GM12878 (cell line): ENCODE results near the gene DACH2. TPM values are rescaled to one million over a fixed set of nuclear protein-coding genes. Genes with fewer than 3 reads are reported as not detected.

Experiments used
- ATAC-seq: fragments of 200-7000 bp; cut with Tn5 transposase; 3 replicates; pipeline ENCODE4 v1.9.1; 2020; ENCODE audit warnings: mild to moderate bottlenecking, moderate library complexity
- BruUV-seq: library from RNA; stranded (reverse); fragments of 400-500 nt; replicated peaks from 2 replicates; lab custom pipeline; 2021; lab: Mats Ljungman, UMichigan
- CTCF ChIA-PET: fragments of 300-600 bp; sonication (Branson Sonifier 250); formaldehyde crosslinking; extraction: SDS; loops from one replicate; lab custom pipeline; 2021; ENCODE audit warnings: inconsistent platforms; lab: Yijun Ruan, JAX
- POLR2A ChIA-PET: fragments of 350-600 bp; formaldehyde crosslinking; extraction: SDS; loops from one replicate; lab custom pipeline; 2021; ENCODE audit warnings: inconsistent platforms; lab: Charles Lee
- RAD21 ChIA-PET: fragments of 300-600 bp; sonication (Branson Sonifier 250); formaldehyde crosslinking; loops from one replicate; lab custom pipeline; 2023; ENCODE audit warnings: antibody characterized with exemption; ENCODE audit not compliant: unreplicated experiment; lab: Charles Lee
- SMC1A ChIA-PET: fragments of 300-600 bp; sonication (Branson Sonifier 250); formaldehyde crosslinking; loops from one replicate; lab custom pipeline; 2023; ENCODE audit not compliant: unreplicated experiment, uncharacterized antibody; lab: Charles Lee
- DNase-seq: peaks from one replicate; pipeline ENCODE4 v3.0.0-alpha.2; 2011; ENCODE audit warnings: low read depth, low spot score
- FAIRE-seq: peaks from 3 replicates; lab custom pipeline; 2011; peaks lifted over from hg19 to GRCh38; lab: Jason Lieb, UNC
- H2AFZ ChIP-seq: 2 replicates; pipeline ENCODE4 v1.6.0; 2011; ENCODE audit warnings: low read depth, low read length, control low read depth; ENCODE audit not compliant: control insufficient read depth
- H3K27ac ChIP-seq: 2 replicates; pipeline ENCODE4 v1.5.1; 2011; ENCODE audit warnings: control low read depth; ENCODE audit not compliant: control insufficient read depth, insufficient read depth
- H3K27me3 ChIP-seq, 2 experiments: replicated peaks in 1 of 2; 2 replicates each; pipeline versions ENCODE4 v1.6.0 to v1.6.1; 2011; ENCODE audit warnings: low read length in 1 of 2; ENCODE audit not compliant: control insufficient read depth in 2 of 2, insufficient read depth in 2 of 2
- H3K36me3 ChIP-seq, 2 experiments: 2 replicates each; pipeline ENCODE4 v1.5.1; 2011; ENCODE audit warnings: low read length in 1 of 2; ENCODE audit not compliant: control insufficient read depth in 2 of 2, insufficient read depth in 2 of 2
- H3K4me1 ChIP-seq: 2 replicates; pipeline ENCODE4 v1.6.1; 2011; ENCODE audit warnings: mild to moderate bottlenecking, low read length, moderate library complexity, mixed read lengths; ENCODE audit not compliant: control insufficient read depth, insufficient read depth
- H3K4me2 ChIP-seq: 2 replicates; pipeline ENCODE4 v1.6.0; 2011; ENCODE audit warnings: control low read depth; ENCODE audit not compliant: control insufficient read depth, insufficient read depth
- H3K4me3 ChIP-seq: fragments of 200-600 bp; sonication (generic); 2 replicates; pipeline ENCODE4 v1.5.1; 2016
- H3K79me2 ChIP-seq: 2 replicates; pipeline ENCODE4 v1.6.0; 2011; ENCODE audit warnings: low read length; ENCODE audit not compliant: control insufficient read depth, insufficient read depth
- H3K9ac ChIP-seq: 2 replicates; pipeline ENCODE4 v1.8.0; 2011; ENCODE audit warnings: low read length, control low read depth, mixed read lengths; ENCODE audit not compliant: control insufficient read depth, insufficient read depth
- H3K9me3 ChIP-seq: replicated peaks from 3 replicates; pipeline ENCODE4 v1.5.1; 2011; ENCODE audit warnings: mild to moderate bottlenecking, low read length; ENCODE audit not compliant: control insufficient read depth, insufficient read depth
- H4K20me1 ChIP-seq: 2 replicates; pipeline ENCODE4 v1.6.0; 2011; ENCODE audit not compliant: control insufficient read depth, insufficient read depth
- ASH2L ChIP-seq: fragments of 300-600, 200-600 bp; sonication (generic); IDR thresholded peaks from 2 replicates; pipeline ENCODE4 v1.6.1; 2017; ENCODE audit warnings: low read depth, mild to moderate bottlenecking, borderline replicate concordance
- CBFB ChIP-seq: IDR thresholded peaks from 2 replicates; pipeline ENCODE4 v1.6.1; 2016; ENCODE audit warnings: antibody characterized with exemption, low read depth
- ESRRA ChIP-seq: IDR thresholded peaks from 2 replicates; pipeline ENCODE4 v1.6.1; 2012; ENCODE audit warnings: mild to moderate bottlenecking, low read length, improper control_type of control experiment
- HDAC2 ChIP-seq: fragments of 200-600 bp; sonication (generic); IDR thresholded peaks from 2 replicates; pipeline ENCODE4 v1.6.1; 2017
- MAX ChIP-seq: IDR thresholded peaks from 2 replicates; pipeline ENCODE4 v1.6.1; 2012; ENCODE audit warnings: low read depth, low read length, improper control_type of control experiment
- RCOR1 ChIP-seq: conservative IDR thresholded peaks from 2 replicates; pipeline ENCODE4 v1.6.1; 2012; ENCODE audit warnings: low read depth, low read length, improper control_type of control experiment
- SIX5 ChIP-seq: IDR thresholded peaks from 2 replicates; pipeline ENCODE4 v1.6.1; 2011; ENCODE audit warnings: mild to moderate bottlenecking, low read depth, low read length, moderate library complexity; ENCODE audit not compliant: severe bottlenecking
- SREBF2 ChIP-seq: IDR thresholded peaks from 2 replicates; pipeline ENCODE4 v1.6.1; 2012; ENCODE audit warnings: mild to moderate bottlenecking, low read length
- WGBS: methylation state at CpG from one replicate; pipeline ENCODE4 v1.1.6; 2016; ENCODE audit warnings: low lambda C conversion rate; ENCODE audit not compliant: insufficient replicate concordance, insufficient coverage; ENCODE audit errors: missing lambda C conversion rate; 5-methylcytosine and 5-hydroxymethylcytosine counted together
- in situ Hi-C: fragments of 300-500 bp; cut with MboI; formaldehyde crosslinking; loops from 9 replicates; pipeline ENCODE4 v1.14.3; 2018; ENCODE audit warnings: mixed read lengths
- intact Hi-C: fragments of 100-400 bp; cut with micrococcal nuclease; formaldehyde crosslinking; loops from one replicate; pipeline ENCODE4 v1.14.2; 2022; ENCODE audit not compliant: unreplicated experiment
- polyA plus RNA-seq, 11 experiments: library from polyadenylated mRNA; depleted of rRNA in 4 of 11; unstranded in 6 of 11; stranded (reverse) in 5 of 11; fragments of >200 nt; fragmentation: Nextera tagmentation in 4 of 11; fragmentation: Illumina TruSeq in 1 of 11; extraction: Ambion mirVana in 4 of 11; extraction: Trizol in 1 of 11; gene quantifications; 1 replicate in 1 of 11; 2 replicates in 10 of 11; pipeline versions ENCODE4 v1.2.1 to v1.2.3, GENCODE V29; 2011 to 2016; ENCODE audit warnings: inconsistent platforms in 2 of 11, missing spikeins in 2 of 11, low read depth in 1 of 11
- total RNA-seq, 4 experiments: library from RNA; depleted of rRNA in 3 of 4; stranded (reverse); fragments of >200 nt in 3 of 4; fragmentation: Illumina TruSeq in 1 of 4; extraction: Trizol in 1 of 4; gene quantifications; 2 replicates each; pipeline versions ENCODE4 v1.2.1 to v1.2.3, GENCODE V29; 2013 to 2021

Gene DACH2
- total and polyA plus RNA-seq, 10 of the 15 experiments (the other 5 are each of a cell fraction or from before 2014, with no cell fraction given) = 0.03 to 0.19 (median 0.07) TPM; not detected in 6

GRCh38 chrX:86455495-86455894 is 307.2 kb downstream of the DACH2 start:
- no peak for TF ChIP-seq ESRRA
- no peak for TF ChIP-seq CBFB
- TF ChIP-seq MAX = no peak
- no peak for TF ChIP-seq ASH2L
- TF ChIP-seq, all 136 proteins: peak for 0
- SMC1A ChIA-PET = no interaction called here
- 45% methylated on average over 5 of the region's 5 CpGs for WGBS
- Histone ChIP-seq H4K20me1 (no peaks in the 10 kb centered on the region), H3K27ac (no peak overlapping the region), H3K9ac (no peak overlapping the region), H3K4me1 (no peaks in the 10 kb centered on the region), H3K4me2 (no peak overlapping the region), H3K4me3 (no peak overlapping the region), H3K27me3 (no peaks in the 10 kb centered on the region), H2AFZ (no peak overlapping the region), H3K9me3 (no peaks in the 10 kb centered on the region), H3K36me3 (no peaks in the 10 kb centered on the region), H3K79me2 (no peaks in the 10 kb centered on the region)
- RAD21 ChIA-PET = no interaction called here
- DNase-seq (no peak), ATAC-seq (no peak), FAIRE-seq (no peak)
- in situ Hi-C loops = no loop called here
- intact Hi-C loops = no loop called here
- BruUV-seq = no TSS peak
- POLR2A ChIA-PET = no interaction called here
- CTCF ChIA-PET = no interaction called here

GRCh38 chrX:86460760-86461159 is 312.5 kb downstream of the DACH2 start:
- no peak for TF ChIP-seq SIX5
- TF ChIP-seq SREBF2 = no peak
- no peak for TF ChIP-seq RCOR1
- TF ChIP-seq HDAC2 = no peak
- in situ Hi-C loops = no loop called here
- ChIA-PET POLR2A (no interaction called here), CTCF (no interaction called here), RAD21 (no interaction called here), SMC1A (no interaction called here)
- Histone ChIP-seq H3K4me3 (no peak overlapping the region), H3K4me1 (no peaks in the 10 kb centered on the region), H3K36me3 (no peaks in the 10 kb centered on the region), H3K9me3 (no peaks in the 10 kb centered on the region), H4K20me1 (no peaks in the 10 kb centered on the region), H3K79me2 (no peaks in the 10 kb centered on the region), H3K4me2 (no peak overlapping the region), H2AFZ (no peak overlapping the region), H3K9ac (no peak overlapping the region), H3K27me3 (no peaks in the 10 kb centered on the region), H3K27ac (no peak overlapping the region)
- no peak for FAIRE-seq
- intact Hi-C loops = no loop called here
- 8% methylated on average over 3 of the region's 3 CpGs for WGBS
- DNase-seq = no peak
- no peak for ATAC-seq
- BruUV-seq = no TSS peak
